Measurements from ENCODE around the gene TBL2.
"Not testable (repeated sequence)": the region's sequence is repeated elsewhere in the genome, so short reads cannot be mapped to it uniquely, and the experiment has no call there.

TBL2 gene

GRCh38 chr7:73555411-73555982, 22.9 kb downstream of the TBL2 start:
- TF ChIP-seq TOX (CRISPR knock-in tag; IDR thresholded peaks at IDR 0.05; ENCODE audit: borderline replicate concordance) (no peak), RARB (CRISPR knock-in tag; IDR thresholded peaks at IDR 0.05) (no peak)
- no peak for ATAC-seq

GRCh38 chr7:73550093-73550492, 28.3 kb downstream of the TBL2 start:
- not testable (repeated sequence) for ATAC-seq

- ATAC-seq: no peak
These were observed 29.2 kb downstream of the TBL2 start for GRCh38 chr7:73549176-73549575.

GRCh38 chr7:73547841-73548240, 30.5 kb downstream of the TBL2 start:
- no peak for ATAC-seq
- TF ChIP-seq TCF4 (CRISPR knock-in tag; IDR thresholded peaks at IDR 0.05; ENCODE audit: borderline replicate concordance) (no peak), POU6F1 (CRISPR knock-in tag; IDR thresholded peaks at IDR 0.05; ENCODE audit: borderline replicate concordance, low read depth) (no peak), ZNF8 (CRISPR knock-in tag; IDR thresholded peaks at IDR 0.05) (no peak), RARB (CRISPR knock-in tag; IDR thresholded peaks at IDR 0.05) (no peak), ZC3H10 (CRISPR knock-in tag; IDR thresholded peaks at IDR 0.05) (no peak), TSHZ2 (CRISPR knock-in tag; IDR thresholded peaks at IDR 0.05) (no peak), ZFP3 (CRISPR knock-in tag; IDR thresholded peaks at IDR 0.05) (no peak), ZNF565 (CRISPR knock-in tag; conservative IDR thresholded peaks at IDR 0.05; ENCODE audit: low read depth) (no peak)

More at GRCh38 chr7:73549176-73549575, 29.2 kb downstream of the TBL2 start:
- TF ChIP-seq TSHZ2 (CRISPR knock-in tag; IDR thresholded peaks at IDR 0.05) (no peak), ARNTL (CRISPR knock-in tag; IDR thresholded peaks at IDR 0.05; ENCODE audit: borderline replicate concordance, low read depth) (no peak), PATZ1 (CRISPR knock-in tag; IDR thresholded peaks at IDR 0.05; ENCODE audit: borderline replicate concordance) (no peak), ZNF70 (CRISPR knock-in tag; IDR thresholded peaks at IDR 0.05) (no peak), CSRNP3 (CRISPR knock-in tag; IDR thresholded peaks at IDR 0.05) (no peak), ZNF565 (CRISPR knock-in tag; conservative IDR thresholded peaks at IDR 0.05; ENCODE audit: low read depth) (no peak), TCF4 (CRISPR knock-in tag; IDR thresholded peaks at IDR 0.05; ENCODE audit: borderline replicate concordance) (no peak), ZNF8 (CRISPR knock-in tag; IDR thresholded peaks at IDR 0.05) (no peak), CSDC2 (CRISPR knock-in tag; IDR thresholded peaks at IDR 0.05) (no peak), GLIS3 (CRISPR knock-in tag; IDR thresholded peaks at IDR 0.05) (no peak), ZFP30 (CRISPR knock-in tag; IDR thresholded peaks at IDR 0.05) (no peak), CREB5 (CRISPR knock-in tag; IDR thresholded peaks at IDR 0.05; ENCODE audit: low read depth) (no peak), BACH2 (CRISPR knock-in tag; IDR thresholded peaks at IDR 0.05; ENCODE audit: borderline replicate concordance) (no peak)
